PC-9 (cell line): ENCODE results near the gene KIF15.

Experiments used
- CTCF ChIP-seq: fragments of 200-600 bp; sonication (generic); conservative IDR thresholded peaks from 2 replicates; pipeline ENCODE4 v1.6.1; 2017; ENCODE audit warnings: mixed run types, antibody characterized with exemption, mild to moderate bottlenecking, moderate library complexity
- EZH2 ChIP-seq: fragments of 200-600 bp; sonication (generic); IDR thresholded peaks from 2 replicates; pipeline ENCODE4 v1.8.0; 2017; ENCODE audit warnings: antibody characterized with exemption, low read depth

DNA sequence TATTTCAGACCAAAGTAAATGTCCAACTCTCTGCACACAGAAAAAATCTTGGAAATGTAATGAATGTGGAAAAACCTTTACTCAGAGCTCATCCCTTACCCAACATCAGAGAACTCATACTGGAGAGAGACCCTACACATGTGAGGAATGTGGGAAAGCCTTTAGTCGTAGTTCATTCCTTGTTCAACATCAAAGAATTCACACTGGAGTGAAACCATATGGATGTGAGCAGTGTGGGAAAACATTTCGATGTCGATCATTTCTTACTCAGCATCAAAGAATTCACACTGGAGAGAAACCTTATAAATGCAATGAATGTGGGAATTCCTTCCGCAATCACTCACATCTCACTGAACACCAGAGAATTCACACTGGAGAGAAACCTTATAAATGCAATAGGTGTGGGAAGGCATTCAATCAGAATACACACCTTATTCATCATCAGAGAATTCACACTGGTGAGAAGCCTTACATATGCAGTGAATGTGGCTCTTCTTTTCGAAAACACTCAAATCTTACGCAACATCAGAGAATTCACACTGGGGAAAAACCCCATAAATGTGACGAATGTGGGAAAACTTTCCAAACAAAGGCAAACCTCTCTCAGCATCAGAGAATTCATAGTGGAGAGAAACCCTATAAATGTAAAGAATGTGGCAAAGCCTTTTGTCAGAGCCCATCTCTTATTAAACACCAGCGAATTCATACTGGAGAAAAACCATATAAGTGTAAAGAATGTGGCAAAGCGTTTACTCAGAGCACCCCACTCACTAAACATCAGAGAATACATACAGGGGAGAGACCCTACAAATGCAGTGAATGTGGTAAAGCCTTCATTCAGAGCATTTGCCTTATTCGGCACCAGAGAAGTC, 40.1 kb upstream of the KIF15 start:
- TF ChIP-seq CTCF (no peak), EZH2 (no peak)
